SK-N-SH (cell line): ENCODE results near the gene TEX35. TPM values are rescaled to one million over a fixed set of nuclear protein-coding genes. Genes with fewer than 3 reads are reported as not detected.

Experiments
- CTCF ChIA-PET: fragments of 300-600, 350-600 bp; formaldehyde crosslinking; extraction: SDS; loops from one replicate; lab custom pipeline; 2021; lab: Yijun Ruan, JAX
- POLR2A ChIA-PET: fragments of 350-600 bp; sonication (Branson Sonifier 250); formaldehyde crosslinking; extraction: SDS; loops from one replicate; lab custom pipeline; 2020; ENCODE audit warnings: antibody characterized with exemption, inconsistent platforms; lab: Yijun Ruan, JAX
- DNase-seq: peaks from one replicate; pipeline ENCODE4 v3.0.0; 2012
- H2AFZ ChIP-seq: fragments of 200-600 bp; sonication (generic); 2 replicates; pipeline ENCODE4 v1.8.1; 2016; ENCODE audit warnings: antibody characterized with exemption, mild to moderate bottlenecking, low read depth
- H3F3A ChIP-seq: fragments of 200-600 bp; sonication (generic); replicated peaks from 2 replicates; pipeline ENCODE3; 2016; ENCODE audit warnings: antibody characterized with exemption, mild to moderate bottlenecking; ENCODE audit not compliant: insufficient read depth
- H3K27ac ChIP-seq, 2 experiments: fragments of 200-500 bp in 1 of 2; fragments of 200-600 bp in 1 of 2; sonication (Bioruptor generic) in 1 of 2; sonication (generic), shearing (Covaris generic) in 1 of 2; 2 replicates each; pipeline versions ENCODE4 v1.5.1 to v1.6.1; 2014 to 2016; ENCODE audit warnings: low read depth in 2 of 2, inconsistent platforms in 1 of 2, low read length in 1 of 2, mild to moderate bottlenecking in 1 of 2, mixed read lengths in 1 of 2
- H3K27me3 ChIP-seq: fragments of 200-600 bp; sonication (generic), shearing (Covaris generic); 2 replicates; pipeline ENCODE4 v1.6.1; 2016; ENCODE audit warnings: mixed run types; ENCODE audit not compliant: insufficient read depth
- H3K36me3 ChIP-seq, 2 experiments: fragments of 200-500 bp in 1 of 2; fragments of 200-600 bp in 1 of 2; sonication (Bioruptor generic) in 1 of 2; sonication (generic) in 1 of 2; replicated peaks in 1 of 2; 2 replicates each; pipeline versions ENCODE3 to v1.5.1; 2014 to 2016; ENCODE audit warnings: low read length in 1 of 2, mild to moderate bottlenecking in 1 of 2; ENCODE audit not compliant: insufficient read depth in 2 of 2, control insufficient read depth in 1 of 2
- H3K4me1 ChIP-seq, 2 experiments: fragments of 200-500 bp in 1 of 2; fragments of 200-600 bp in 1 of 2; sonication (Bioruptor generic) in 1 of 2; sonication (generic), shearing (Covaris generic) in 1 of 2; 2 replicates each; pipeline versions ENCODE4 v1.5.1 to v1.6.1; 2014 to 2016; ENCODE audit warnings: low read depth in 1 of 2, low read length in 1 of 2, mixed run types in 1 of 2; ENCODE audit not compliant: insufficient read depth in 2 of 2, control insufficient read depth in 1 of 2
- H3K4me2 ChIP-seq: fragments of 200-600 bp; sonication (generic), shearing (Covaris generic); 2 replicates; pipeline ENCODE4 v1.6.1; 2017; ENCODE audit warnings: mixed run types
- H3K4me3 ChIP-seq, 2 experiments: fragments of 200-500 bp in 1 of 2; fragments of 200-600 bp in 1 of 2; sonication (Bioruptor generic) in 1 of 2; sonication (generic), shearing (Covaris generic) in 1 of 2; 2 replicates each; pipeline versions ENCODE4 v1.5.1 to v1.8.1; 2014 to 2016; ENCODE audit warnings: low read depth in 2 of 2, inconsistent platforms in 1 of 2, low read length in 1 of 2, mild to moderate bottlenecking in 1 of 2, mixed read lengths in 1 of 2, moderate library complexity in 1 of 2
- H3K79me2 ChIP-seq: fragments of 200-600 bp; sonication (generic); 2 replicates; pipeline ENCODE4 v1.8.1; 2017; ENCODE audit warnings: mild to moderate bottlenecking; ENCODE audit not compliant: insufficient read depth
- H3K9ac ChIP-seq: fragments of 200-600 bp; sonication (generic); 2 replicates; pipeline ENCODE4 v1.6.1; 2017; ENCODE audit warnings: mixed run types
- H3K9me2 ChIP-seq: fragments of 200-600 bp; sonication (generic); 2 replicates; pipeline ENCODE4 v1.6.1; 2017; ENCODE audit warnings: mixed run types
- H3K9me3 ChIP-seq: fragments of 200-600 bp; sonication (generic); 2 replicates; pipeline ENCODE4 v1.6.1; 2017; ENCODE audit warnings: mixed run types, mild to moderate bottlenecking, moderate library complexity
- H4K20me1 ChIP-seq: fragments of 200-600 bp; sonication (generic); 2 replicates; pipeline ENCODE4 v1.6.1; 2017; ENCODE audit warnings: mild to moderate bottlenecking, mixed run types; ENCODE audit not compliant: insufficient read depth
- CHD2 ChIP-seq: fragments of 150-350 bp; IDR thresholded peaks from 2 replicates; pipeline ENCODE4 v1.6.1; 2018; ENCODE audit warnings: low read length; ENCODE audit not compliant: partially characterized antibody
- CTCF ChIP-seq: fragments of 200-600 bp; sonication (generic); IDR thresholded peaks from 2 replicates; pipeline ENCODE4 v1.6.1; 2017; ENCODE audit warnings: antibody characterized with exemption, mild to moderate bottlenecking, moderate library complexity
- ELF1 ChIP-seq: IDR thresholded peaks from 2 replicates; pipeline ENCODE4 v1.4.0; 2012
- FOSL2 ChIP-seq: IDR thresholded peaks from 2 replicates; pipeline ENCODE4 v1.4.0; 2012; ENCODE audit warnings: low read depth, mild to moderate bottlenecking, moderate library complexity, borderline replicate concordance
- FOXJ3 ChIP-seq: sonication (generic); formaldehyde crosslinking; IDR thresholded peaks from 2 replicates; pipeline ENCODE4 v1.5.1; 2020; ENCODE audit warnings: mild to moderate bottlenecking, missing genetic modification reagents
- FOXM1 ChIP-seq: IDR thresholded peaks from 2 replicates; pipeline ENCODE4 v1.4.0; 2012; ENCODE audit warnings: low read depth, mild to moderate bottlenecking
- MEF2A ChIP-seq: IDR thresholded peaks from 2 replicates; pipeline ENCODE4 v1.4.0; 2012; ENCODE audit warnings: low read depth, borderline replicate concordance
- NFIC ChIP-seq: IDR thresholded peaks from 2 replicates; pipeline ENCODE4 v1.4.0; 2012; ENCODE audit warnings: borderline replicate concordance
- NRF1 ChIP-seq: IDR thresholded peaks from 2 replicates; pipeline ENCODE4 v1.6.1; 2012; ENCODE audit warnings: low read depth, mild to moderate bottlenecking, low read length
- POLR2AphosphoS5 ChIP-seq: IDR thresholded peaks from 2 replicates; pipeline ENCODE4 v1.6.1; 2012; ENCODE audit warnings: low read depth, low read length
- REST ChIP-seq: IDR thresholded peaks from 2 replicates; pipeline ENCODE4 v1.6.1; 2012; ENCODE audit warnings: mild to moderate bottlenecking, low read depth, low read length, moderate library complexity
- RXRA ChIP-seq: IDR thresholded peaks from 2 replicates; pipeline ENCODE4 v1.4.0; 2012; ENCODE audit warnings: low read depth, mild to moderate bottlenecking, borderline replicate concordance
- SIN3A ChIP-seq: IDR thresholded peaks from 2 replicates; pipeline ENCODE4 v1.6.1; 2012; ENCODE audit warnings: low read depth, mild to moderate bottlenecking, low read length, moderate library complexity, borderline replicate concordance
- TAF1 ChIP-seq: IDR thresholded peaks from 2 replicates; pipeline ENCODE4 v1.6.1; 2012; ENCODE audit warnings: low read depth, mild to moderate bottlenecking, low read length, moderate library complexity, borderline replicate concordance
- TCF12 ChIP-seq: IDR thresholded peaks from 2 replicates; pipeline ENCODE4 v1.4.0; 2012
- TEAD4 ChIP-seq: IDR thresholded peaks from 2 replicates; pipeline ENCODE4 v1.4.0; 2012; ENCODE audit warnings: mild to moderate bottlenecking, borderline replicate concordance; ENCODE audit not compliant: insufficient read depth
- ZBTB33 ChIP-seq: IDR thresholded peaks from 2 replicates; pipeline ENCODE4 v1.4.0; 2012; ENCODE audit warnings: low read depth, borderline replicate concordance
- WGBS: methylation state at CpG from one replicate; pipeline ENCODE4 v1.1.6; 2017; ENCODE audit warnings: low lambda C conversion rate; 5-methylcytosine and 5-hydroxymethylcytosine counted together
- polyA plus RNA-seq, 3 experiments: library from polyadenylated mRNA; depleted of rRNA; stranded (reverse); fragments of >200 nt; gene quantifications; 2 replicates each; pipeline ENCODE4 v1.2.3, GENCODE V29; 2012

Gene TEX35
- polyA plus RNA-seq, 1 of the 3 experiments (the other 2 are of a cell fraction) = 0.03 TPM

GRCh38 chr1:178495741-178496409 lies 17.0 kb upstream of the TEX35 start:
- CTCF ChIA-PET = interaction anchor here (0.8 kb wide), 1 partner anchor 9 kb away, joined by 3 read pairs; no protein-coding TSS in a partner anchor
- H3K27me3 ChIP-seq = no peaks in the 10 kb centered on the region
- no peaks in the 10 kb centered on the region for H4K20me1 ChIP-seq
- no peak overlapping the region for H3K9ac ChIP-seq
- no peak for DNase-seq
- no peaks in the 10 kb centered on the region for H3K9me3 ChIP-seq
- TF ChIP-seq FOXJ3 (CRISPR knock-in tag) (no peak), ELF1 (no peak), ZBTB33 (no peak), NRF1 (no peak), FOXM1 (no peak), TCF12 (no peak), CHD2 (no peak), CTCF (no peak), NFIC (no peak), TAF1 (no peak), POLR2AphosphoS5 (no peak), RXRA (no peak), SIN3A (no peak), MEF2A (no peak), TEAD4 (no peak), FOSL2 (no peak), REST (no peak)
- no peaks in the 10 kb centered on the region for H3K36me3 ChIP-seq
- no peak overlapping the region for H2AFZ ChIP-seq
- H3K27ac ChIP-seq = no peak overlapping the region
- H3K79me2 ChIP-seq = no peaks in the 10 kb centered on the region
- H3K4me3 ChIP-seq = no peak overlapping the region
- H3K4me2 ChIP-seq = no peak overlapping the region
- POLR2A ChIA-PET = no interaction called here
- H3K4me1 ChIP-seq = peaks cover 0 to 2% of the 10 kb centered on the region in 2 experiments; a peak in 1 of 4 replicates
- 85% methylated on average over 14 of the region's 16 CpGs for WGBS
- no peaks in the 10 kb centered on the region for H3F3A ChIP-seq
- no peaks in the 10 kb centered on the region for H3K9me2 ChIP-seq
